NCI-H1436 treated with DMSO at 0.1 percent for 48 hours (cell line): ENCODE measurements around the gene RPGRIP1L.

ENCODE experiments used
- DNase-seq: peaks from one replicate; lab custom pipeline; 2025; lab: John Stamatoyannopoulos, UW

RPGRIP1L gene

GRCh38 chr16:53703590-53704444 lies at the start of gene RPGRIP1L, which contains the start of gene FTO:
TSS of gene RPGRIP1L (minus strand) at chr16:53703859. CDS start at chr16:53700723, 3,136 bp downstream.
TSS of gene FTO (plus strand) at chr16:53704156.
- peak; percentile 95 for DNase-seq

DNA sequence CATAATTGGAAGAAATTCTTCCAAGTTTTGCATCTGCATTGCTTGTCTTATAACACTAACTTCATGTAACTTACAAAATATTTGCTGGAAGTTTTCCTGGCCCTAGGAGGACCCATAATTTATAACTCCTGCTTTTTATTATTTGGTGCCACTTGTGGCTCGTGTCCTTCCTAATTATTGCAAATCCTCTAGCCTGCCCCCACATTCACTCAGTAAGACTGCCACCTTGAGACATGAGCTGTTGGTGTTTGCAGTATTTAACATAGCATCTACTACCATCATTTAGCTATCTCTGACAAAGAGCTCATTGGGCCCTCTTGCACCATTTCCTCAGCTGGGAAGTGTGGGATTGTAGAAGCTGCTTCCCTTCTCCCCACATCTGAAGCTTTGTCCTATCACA lies 49.8 kb upstream of the RPGRIP1L start:
- no peak for DNase-seq

GRCh38 chr16:53752560-53752959 lies 48.9 kb upstream of the RPGRIP1L start:
- DNase-seq, result no peak

DNA sequence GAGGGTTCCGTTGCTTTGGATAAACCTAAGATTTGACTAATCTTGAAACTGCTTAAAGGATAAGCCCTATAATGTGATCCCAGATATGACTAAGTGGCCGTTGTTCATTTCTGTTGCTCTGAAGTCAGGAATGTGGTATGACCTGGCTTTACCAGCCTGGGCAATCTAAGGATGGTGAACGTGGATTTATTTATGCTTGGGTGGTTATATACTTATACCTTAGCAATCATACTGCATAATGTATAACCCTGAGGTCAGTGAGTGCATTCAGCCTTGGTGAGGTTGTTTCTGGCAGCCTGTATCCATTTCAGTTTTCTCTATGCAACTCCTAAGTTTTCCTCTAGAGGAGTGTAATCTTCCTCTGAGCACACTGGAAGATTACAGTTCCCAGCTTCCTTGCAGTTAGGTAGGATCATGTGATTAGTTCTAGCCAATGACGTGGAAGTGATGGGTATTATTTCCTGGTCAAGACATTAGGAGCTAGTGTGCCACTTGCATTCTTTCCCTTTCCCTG lies 42.2 kb upstream of the RPGRIP1L start:
- DNase-seq, result no peak

DNA sequence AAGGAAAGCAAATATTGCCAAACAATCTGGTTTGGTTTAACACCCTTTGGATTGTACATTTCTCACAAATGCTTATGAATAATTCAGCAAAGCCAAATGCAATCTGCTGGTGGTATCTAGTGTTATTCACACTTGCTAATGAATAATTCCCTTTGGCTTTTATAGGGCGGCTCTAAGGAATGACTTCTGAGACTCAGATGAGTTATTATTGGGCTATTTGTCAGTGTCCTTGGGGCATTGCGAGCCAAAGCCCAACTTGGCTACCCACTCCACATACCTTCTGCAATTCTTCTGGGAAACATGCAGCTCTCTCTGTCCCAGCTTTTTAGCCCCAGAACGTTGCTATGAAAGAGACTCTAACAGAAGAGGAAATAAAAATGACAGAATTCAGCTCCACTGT lies 41.4 kb upstream of the RPGRIP1L start:
- DNase-seq, result no peak

DNA sequence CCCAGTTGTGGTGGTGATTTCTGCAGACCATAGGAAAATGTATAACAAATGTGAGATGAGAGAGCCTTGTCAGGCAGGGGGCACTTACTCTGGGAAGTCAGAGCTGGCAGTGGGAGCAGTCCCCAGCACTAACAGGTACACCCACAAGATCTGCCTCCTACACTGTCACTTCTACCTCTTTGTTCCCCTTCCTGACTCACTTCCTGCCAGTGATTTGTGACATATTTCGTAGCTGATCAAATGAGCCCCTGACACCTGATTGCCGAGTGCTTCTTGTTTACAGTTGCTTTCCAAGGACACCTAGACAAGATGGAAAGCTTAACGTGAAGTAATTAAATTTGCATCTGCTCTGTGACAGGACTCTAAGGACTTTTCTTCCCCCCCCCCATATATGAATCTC lies 40.8 kb upstream of the RPGRIP1L start:
- DNase-seq, result peak; percentile 61

DNA sequence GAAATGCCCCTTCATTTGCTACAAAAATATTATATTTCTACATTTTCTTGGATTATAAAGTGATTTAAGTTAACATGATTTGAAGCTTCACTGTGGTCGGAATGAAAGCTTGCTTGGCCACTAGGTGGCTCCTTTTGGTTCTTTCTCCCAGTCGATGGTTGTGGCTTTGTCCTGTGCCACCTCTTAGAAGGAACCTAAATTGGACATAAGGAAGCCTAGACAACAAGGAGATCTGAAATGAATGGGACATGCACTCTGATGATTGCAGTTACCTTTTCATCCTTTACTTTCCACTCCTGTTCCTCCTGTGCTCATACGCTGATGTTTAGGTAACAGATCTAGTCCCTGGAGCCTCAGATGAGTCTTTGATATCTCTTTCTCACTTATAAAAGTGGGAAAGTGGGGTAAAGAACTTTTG lies 39.5 kb upstream of the RPGRIP1L start:
- no peak for DNase-seq

DNA sequence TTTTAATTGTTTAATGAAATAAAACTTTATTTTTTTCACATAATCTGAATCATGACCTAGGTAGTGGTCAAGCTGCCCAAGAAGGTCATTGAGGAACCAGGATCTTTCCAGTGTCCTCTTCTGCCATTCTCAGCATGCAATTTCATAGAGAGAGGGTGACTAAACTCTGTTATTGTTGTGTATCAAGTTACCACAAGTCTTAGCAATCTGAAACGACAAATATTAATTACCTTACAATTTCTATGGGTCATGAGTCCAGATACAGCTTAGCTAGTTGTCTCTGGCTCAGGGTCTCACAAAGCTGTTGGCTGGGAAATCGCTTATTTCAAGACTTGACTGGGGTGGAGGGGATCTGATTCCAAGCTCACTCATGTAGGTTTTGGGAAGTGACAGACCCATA lies 37.9 kb upstream of the RPGRIP1L start:
- DNase-seq, result no peak

DNA sequence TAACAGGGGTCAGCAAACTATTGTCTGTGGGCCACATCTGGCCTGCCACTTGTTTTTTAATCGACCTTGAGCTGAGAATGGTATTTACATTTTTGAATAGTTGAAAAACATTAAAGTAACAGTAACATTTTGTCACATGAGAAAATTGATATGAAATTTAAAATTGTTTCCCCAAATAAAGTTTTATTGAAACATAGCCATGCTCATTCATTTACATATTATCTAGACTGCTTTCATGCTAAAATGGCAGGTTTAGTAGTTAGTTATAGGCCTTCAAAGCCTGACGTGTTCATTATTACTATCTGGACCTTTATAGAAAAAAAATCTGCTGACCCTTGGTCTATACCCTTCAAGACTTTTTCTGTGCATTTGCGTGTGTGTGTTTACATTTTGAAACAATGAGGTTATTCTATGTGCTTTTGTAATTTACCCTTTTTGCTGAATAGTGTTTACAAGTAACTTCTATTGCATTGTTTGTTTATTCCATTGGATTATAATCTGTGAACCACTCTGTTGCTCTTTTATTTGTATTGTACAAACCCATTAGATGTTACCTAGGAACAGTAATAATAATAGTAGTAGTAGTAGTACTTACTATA lies 37.4 kb upstream of the RPGRIP1L start:
- no peak for DNase-seq

DNA sequence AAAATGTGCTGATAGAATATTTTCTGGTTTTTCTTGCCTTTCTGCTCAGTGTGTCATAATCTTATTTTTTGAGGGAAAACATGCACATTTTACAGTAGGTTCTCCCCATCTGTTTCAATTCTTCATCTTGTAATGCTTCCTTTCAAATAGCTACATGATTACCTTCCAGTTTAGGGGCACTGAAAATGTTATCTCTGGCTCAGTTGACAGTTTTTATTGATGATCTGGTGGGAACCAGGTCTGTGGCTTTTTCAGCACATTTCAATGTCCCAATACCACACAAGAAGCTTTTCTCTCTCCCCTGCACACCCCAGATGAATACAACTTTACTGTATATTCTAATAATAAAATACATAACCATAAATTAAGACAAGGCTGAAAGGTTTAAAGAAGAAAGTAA lies 36.8 kb upstream of the RPGRIP1L start:
- DNase-seq, result no peak

DNA sequence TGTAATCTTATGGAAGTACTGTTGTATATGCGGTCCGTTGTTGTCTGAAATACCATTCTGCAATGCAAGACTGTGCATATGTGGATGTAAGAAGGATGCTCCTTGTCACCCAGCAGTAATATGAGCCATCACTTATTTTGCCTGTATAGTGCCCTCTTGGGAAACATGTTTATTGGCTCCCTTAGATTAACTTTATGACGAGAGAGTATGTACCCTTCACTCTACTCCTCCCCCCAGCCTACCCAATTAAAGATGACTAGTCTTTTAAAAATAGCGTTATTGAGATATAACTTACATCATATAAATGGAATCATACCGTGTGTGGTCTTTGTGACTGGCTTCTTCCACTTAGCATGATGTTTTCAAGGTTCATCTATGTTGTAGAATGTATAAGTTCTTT lies 33.9 kb upstream of the RPGRIP1L start:
- DNase-seq, result peak; percentile 35

- DNase-seq, result no peak
These were observed 32.6 kb upstream of the RPGRIP1L start for GRCh38 chr16:53736297-53736696.

- DNase-seq, result no peak
These were observed 31.2 kb upstream of the RPGRIP1L start for GRCh38 chr16:53734908-53735307.

GRCh38 chr16:53732296-53732929 lies 28.8 kb upstream of the RPGRIP1L start:
- DNase-seq, result no peak

- DNase-seq, result no peak
These were observed 27.0 kb upstream of the RPGRIP1L start for GRCh38 chr16:53730693-53731092.

- no peak for DNase-seq
These were observed 23.0 kb upstream of the RPGRIP1L start for GRCh38 chr16:53726625-53727024.

DNA sequence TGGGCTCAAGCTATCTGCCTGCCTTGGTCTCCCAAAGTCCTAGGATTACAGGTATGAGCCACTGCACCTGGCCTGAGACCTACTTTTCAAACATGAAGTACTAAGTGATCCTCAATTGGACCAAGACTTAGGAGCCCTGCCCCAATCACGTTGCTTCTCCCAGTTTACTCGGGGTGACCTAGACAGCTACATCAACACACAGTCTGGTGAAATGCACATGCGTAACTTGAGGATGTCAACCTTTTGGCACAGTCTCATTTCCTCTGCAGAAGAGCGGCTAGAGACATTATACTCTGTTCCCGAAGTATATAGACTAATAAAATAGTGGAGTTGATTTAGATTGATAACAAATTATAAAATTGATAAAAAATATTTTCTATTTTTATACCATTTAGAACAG lies 17.4 kb upstream of the RPGRIP1L start:
- no peak for DNase-seq

GRCh38 chr16:53717577-53717976 lies 13.9 kb upstream of the RPGRIP1L start:
- no peak for DNase-seq

DNA sequence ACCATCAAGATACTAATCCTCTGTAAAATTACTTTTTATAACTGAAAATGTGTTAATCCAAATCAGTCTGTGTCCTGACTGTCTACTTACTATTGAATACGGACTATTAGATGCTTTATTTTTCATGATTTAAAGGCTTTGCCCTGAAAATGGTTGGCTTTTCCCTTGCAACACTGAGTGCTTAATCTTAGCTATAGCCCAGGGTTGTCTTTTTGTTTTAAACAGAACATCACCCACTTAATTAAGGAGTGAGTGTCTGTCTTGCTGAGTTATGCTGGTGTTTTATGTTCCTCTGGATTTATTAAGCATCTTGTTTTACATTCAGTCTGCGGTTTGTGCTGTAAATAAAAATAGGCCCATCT lies 11.3 kb upstream of the RPGRIP1L start:
- no peak for DNase-seq

- DNase-seq, result no peak
These were observed 10.8 kb upstream of the RPGRIP1L start for GRCh38 chr16:53714205-53715022.

DNA sequence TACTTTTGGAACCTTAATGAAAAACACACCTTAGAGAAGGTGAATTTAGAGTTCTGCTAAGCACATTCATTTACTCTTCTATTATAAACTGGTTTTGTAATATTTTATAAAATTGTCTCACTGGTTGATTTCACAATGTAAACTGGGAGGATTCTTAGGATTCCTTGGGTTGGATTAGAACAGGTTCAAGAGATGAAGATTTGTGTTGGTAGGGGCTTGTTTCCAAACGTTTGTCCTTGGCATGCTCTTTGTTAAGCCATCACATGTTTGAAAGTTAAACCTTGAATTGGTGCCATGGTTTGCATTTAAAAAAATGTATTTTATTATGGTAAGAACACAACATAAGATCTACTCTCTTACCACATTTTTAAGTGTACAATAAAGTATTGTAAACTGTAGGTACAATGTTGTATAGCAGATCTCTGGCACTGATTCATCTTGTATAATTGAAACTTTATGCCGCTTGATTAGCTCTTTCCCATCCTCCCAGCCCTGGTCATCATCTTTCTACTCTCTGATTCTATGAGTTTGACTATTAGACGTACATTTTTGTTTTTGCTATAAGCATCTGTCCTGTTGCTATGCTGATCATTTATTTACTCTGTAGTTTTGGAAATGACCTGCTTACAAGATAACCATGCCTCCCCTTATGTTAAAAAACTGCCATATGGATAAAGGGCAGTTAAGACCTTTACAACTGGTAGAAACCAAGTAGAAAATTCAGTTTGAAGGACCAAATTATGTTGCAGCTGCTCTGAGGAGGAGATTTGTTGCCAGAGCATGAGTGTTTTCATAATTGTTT lies 9.9 kb upstream of the RPGRIP1L start:
- DNase-seq, result no peak
